ENCODE measurements around the gene ADAMTS3. TPM values are rescaled to one million over a fixed set of nuclear protein-coding genes. Genes with fewer than 3 reads are reported as not detected.

ADAMTS3 gene
- polyA plus RNA-seq, 2 of the 4 experiments (the other 2 are of a cell fraction), result 0.03 TPM; not detected in 1

DNA sequence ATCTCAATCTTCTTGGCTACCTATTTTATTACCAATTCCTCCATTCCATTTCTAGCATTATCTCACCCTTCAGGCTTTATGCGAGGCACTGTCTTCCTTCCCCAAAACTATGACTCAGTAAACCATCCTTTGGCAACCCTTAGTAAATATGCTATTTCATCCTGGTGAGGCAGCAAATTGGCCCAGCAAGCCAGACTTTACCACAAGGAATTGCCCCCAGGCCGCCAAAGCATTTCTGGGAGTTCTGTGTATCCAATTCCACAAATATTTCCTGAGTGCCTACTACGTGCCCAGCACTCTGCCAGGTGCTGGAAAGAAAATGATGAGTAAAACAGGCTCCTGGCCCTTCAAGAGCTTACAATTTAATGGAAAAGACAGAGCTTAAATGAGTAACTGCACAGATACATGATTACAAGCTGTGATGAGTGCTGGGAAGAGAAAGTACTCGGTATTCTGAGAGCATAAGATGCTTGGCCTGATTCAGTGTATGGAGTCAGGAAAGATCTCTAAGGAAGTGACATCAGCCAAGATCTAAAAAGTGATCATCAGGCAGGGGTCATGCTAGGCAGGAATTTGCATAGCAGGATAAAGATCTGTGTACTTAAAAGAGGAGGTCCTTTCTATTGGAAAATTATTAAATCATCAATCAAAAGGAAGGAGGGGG is 193.8 kb downstream of the ADAMTS3 start:
- TF ChIP-seq, protein P1, sequence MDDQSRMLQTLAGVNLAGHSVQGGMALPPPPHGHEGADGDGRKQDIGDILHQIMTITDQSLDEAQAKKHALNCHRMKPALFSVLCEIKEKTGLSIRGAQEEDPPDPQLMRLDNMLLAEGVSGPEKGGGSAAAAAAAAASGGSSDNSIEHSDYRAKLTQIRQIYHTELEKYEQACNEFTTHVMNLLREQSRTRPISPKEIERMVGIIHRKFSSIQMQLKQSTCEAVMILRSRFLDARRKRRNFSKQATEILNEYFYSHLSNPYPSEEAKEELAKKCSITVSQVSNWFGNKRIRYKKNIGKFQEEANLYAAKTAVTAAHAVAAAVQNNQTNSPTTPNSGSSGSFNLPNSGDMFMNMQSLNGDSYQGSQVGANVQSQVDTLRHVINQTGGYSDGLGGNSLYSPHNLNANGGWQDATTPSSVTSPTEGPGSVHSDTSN (IDR thresholded peaks at IDR 0.05), result no peak
- no peak for TF ChIP-seq ZSCAN20 (CRISPR knock-in tag; IDR thresholded peaks at IDR 0.05)
- TF ChIP-seq NPAS2 (CRISPR knock-in tag; IDR thresholded peaks at IDR 0.05; ENCODE audit: borderline replicate concordance), result no peak
- TF ChIP-seq, protein P2, sequence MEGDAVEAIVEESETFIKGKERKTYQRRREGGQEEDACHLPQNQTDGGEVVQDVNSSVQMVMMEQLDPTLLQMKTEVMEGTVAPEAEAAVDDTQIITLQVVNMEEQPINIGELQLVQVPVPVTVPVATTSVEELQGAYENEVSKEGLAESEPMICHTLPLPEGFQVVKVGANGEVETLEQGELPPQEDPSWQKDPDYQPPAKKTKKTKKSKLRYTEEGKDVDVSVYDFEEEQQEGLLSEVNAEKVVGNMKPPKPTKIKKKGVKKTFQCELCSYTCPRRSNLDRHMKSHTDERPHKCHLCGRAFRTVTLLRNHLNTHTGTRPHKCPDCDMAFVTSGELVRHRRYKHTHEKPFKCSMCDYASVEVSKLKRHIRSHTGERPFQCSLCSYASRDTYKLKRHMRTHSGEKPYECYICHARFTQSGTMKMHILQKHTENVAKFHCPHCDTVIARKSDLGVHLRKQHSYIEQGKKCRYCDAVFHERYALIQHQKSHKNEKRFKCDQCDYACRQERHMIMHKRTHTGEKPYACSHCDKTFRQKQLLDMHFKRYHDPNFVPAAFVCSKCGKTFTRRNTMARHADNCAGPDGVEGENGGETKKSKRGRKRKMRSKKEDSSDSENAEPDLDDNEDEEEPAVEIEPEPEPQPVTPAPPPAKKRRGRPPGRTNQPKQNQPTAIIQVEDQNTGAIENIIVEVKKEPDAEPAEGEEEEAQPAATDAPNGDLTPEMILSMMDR (IDR thresholded peaks at IDR 0.05), result no peak
- no peak for TF ChIP-seq POLR2A (IDR thresholded peaks at IDR 0.05; ENCODE audit: low read length)
- no peak for TF ChIP-seq BHLHE40 (IDR thresholded peaks at IDR 0.05; ENCODE audit: low read depth, low read length)
- TF ChIP-seq ZNF302 (CRISPR knock-in tag; IDR thresholded peaks at IDR 0.05), result no peak
- no peak for TF ChIP-seq MAZ (IDR thresholded peaks at IDR 0.05; ENCODE audit: borderline replicate concordance, low read depth, low read length)
- TF ChIP-seq, protein P3, sequence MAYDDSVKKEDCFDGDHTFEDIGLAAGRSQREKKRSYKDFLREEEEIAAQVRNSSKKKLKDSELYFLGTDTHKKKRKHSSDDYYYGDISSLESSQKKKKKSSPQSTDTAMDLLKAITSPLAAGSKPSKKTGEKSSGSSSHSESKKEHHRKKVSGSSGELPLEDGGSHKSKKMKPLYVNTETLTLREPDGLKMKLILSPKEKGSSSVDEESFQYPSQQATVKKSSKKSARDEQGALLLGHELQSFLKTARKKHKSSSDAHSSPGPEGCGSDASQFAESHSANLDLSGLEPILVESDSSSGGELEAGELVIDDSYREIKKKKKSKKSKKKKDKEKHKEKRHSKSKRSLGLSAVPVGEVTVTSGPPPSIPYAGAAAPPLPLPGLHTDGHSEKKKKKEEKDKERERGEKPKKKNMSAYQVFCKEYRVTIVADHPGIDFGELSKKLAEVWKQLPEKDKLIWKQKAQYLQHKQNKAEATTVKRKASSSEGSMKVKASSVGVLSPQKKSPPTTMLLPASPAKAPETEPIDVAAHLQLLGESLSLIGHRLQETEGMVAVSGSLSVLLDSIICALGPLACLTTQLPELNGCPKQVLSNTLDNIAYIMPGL (CRISPR knock-in tag; IDR thresholded peaks at IDR 0.05; ENCODE audit: borderline replicate concordance), result no peak
- WGBS (ENCODE audit: missing lambda C conversion rate), result 19% methylated on average over 4 of the region's 4 CpGs
- DNase-seq (ENCODE audit: low read depth in 1 of 2, low spot score in 1 of 2) (peak in 1 of 2 experiments; percentile 5), FAIRE-seq (no peak), ATAC-seq (no peak)
- Histone ChIP-seq H3K4me3 (no peak overlapping the region), H3K4me1 (no peaks in the 10 kb centered on the region), H3K9me3 (no peaks in the 10 kb centered on the region), H3K27ac (no peak overlapping the region), H3K4me2 (no peak overlapping the region)
- ChIA-PET POLR2A (no interaction called here), CTCF (no interaction called here)

DNA sequence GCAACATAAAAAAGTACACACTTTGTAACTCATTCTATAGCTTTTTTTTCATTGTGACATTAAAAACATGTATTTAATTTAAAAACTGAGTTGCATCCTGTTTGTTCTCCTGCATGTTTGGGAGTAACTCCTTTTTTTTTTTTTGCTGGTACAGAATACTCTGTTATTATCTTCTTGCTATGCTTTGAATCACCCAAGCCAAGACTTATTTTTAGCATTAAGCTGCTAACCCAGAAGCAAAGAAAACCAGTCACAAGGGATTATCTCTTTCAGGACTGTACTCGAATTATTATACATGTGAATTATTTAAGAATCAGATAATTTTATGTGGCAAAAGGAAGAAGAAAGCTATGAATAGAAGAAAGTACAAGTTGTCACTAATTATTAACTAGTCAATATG is 194.9 kb downstream of the ADAMTS3 start:
- Histone ChIP-seq H3K9me3 (no peaks in the 10 kb centered on the region), H3K4me3 (no peak overlapping the region), H3K27ac (no peak overlapping the region), H3K4me1 (no peaks in the 10 kb centered on the region), H3K4me2 (no peak overlapping the region)
- DNase-seq (ENCODE audit: low read depth in 1 of 2, low spot score in 1 of 2) (no peak), FAIRE-seq (no peak), ATAC-seq (no peak)
- WGBS (ENCODE audit: missing lambda C conversion rate), result 27% methylated on average over 1 of the region's 1 CpG
- POLR2A ChIA-PET, result no interaction called here
- TF ChIP-seq ESRRA (IDR thresholded peaks at IDR 0.05; ENCODE audit: borderline replicate concordance, low read length) (no peak), HDAC2 (IDR thresholded peaks at IDR 0.05) (no peak), GATA3 (IDR thresholded peaks at IDR 0.05; ENCODE audit: borderline replicate concordance) (no peak), EHF (CRISPR knock-in tag; IDR thresholded peaks at IDR 0.05) (no peak)
- CTCF ChIA-PET, result no interaction called here

DNA sequence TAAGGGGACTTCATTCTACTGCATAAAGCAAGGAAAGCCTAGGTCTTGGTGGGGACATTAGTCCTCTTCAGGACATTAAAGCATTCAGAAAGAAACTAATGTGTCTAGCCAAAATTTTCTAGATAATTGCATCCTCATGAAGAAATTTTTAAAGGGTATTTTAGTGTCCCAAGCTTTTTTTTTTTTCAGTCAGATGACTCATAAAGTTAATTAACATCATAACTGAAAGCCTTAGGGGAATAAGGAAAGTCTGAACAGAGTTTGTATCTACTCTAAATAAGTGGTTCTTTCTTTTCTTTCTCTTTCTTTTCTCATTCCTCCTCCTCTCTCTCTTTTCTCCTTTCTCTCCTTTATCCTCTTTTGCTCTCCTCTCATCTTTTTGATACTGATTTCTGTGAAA is 202.4 kb downstream of the ADAMTS3 start:
- Histone ChIP-seq H3K27ac (no peak overlapping the region), H3K9me3 (no peaks in the 10 kb centered on the region), H3K4me1 (no peaks in the 10 kb centered on the region), H3K4me2 (no peak overlapping the region), H3K4me3 (no peak overlapping the region)
- ATAC-seq (no peak), DNase-seq (ENCODE audit: low read depth in 1 of 2, low spot score in 1 of 2) (no peak), FAIRE-seq (no peak)
- CTCF ChIA-PET, result no interaction called here
- TF ChIP-seq EHMT2 (IDR thresholded peaks at IDR 0.05; ENCODE audit: low read depth) (no peak), KDM1A (IDR thresholded peaks at IDR 0.05; ENCODE audit: low read depth) (no peak), RAD21 (conservative IDR thresholded peaks at IDR 0.05 in 1 of 2, IDR thresholded peaks at IDR 0.05 in 1 of 2) (no peak), FOXS1 (CRISPR knock-in tag; IDR thresholded peaks at IDR 0.05) (no peak), ZC3H11A (IDR thresholded peaks at IDR 0.05) (no peak), RCOR1 (IDR thresholded peaks at IDR 0.05; ENCODE audit: low read depth, low read length) (no peak), ZFP36 (IDR thresholded peaks at IDR 0.05; ENCODE audit: borderline replicate concordance, partially characterized antibody) (no peak), RFX5 (IDR thresholded peaks at IDR 0.05) (no peak), TP53 (CRISPR knock-in tag; IDR thresholded peaks at IDR 0.05) (no peak), MAFK (IDR thresholded peaks at IDR 0.05; ENCODE audit: partially characterized antibody) (no peak), KDM5A (IDR thresholded peaks at IDR 0.05) (no peak), MAZ (IDR thresholded peaks at IDR 0.05; ENCODE audit: borderline replicate concordance, low read depth, low read length) (no peak), HDAC2 (IDR thresholded peaks at IDR 0.05) (no peak), ZNF302 (CRISPR knock-in tag; IDR thresholded peaks at IDR 0.05) (no peak), NFE2L2 (conservative IDR thresholded peaks at IDR 0.05; ENCODE audit: low read length) (no peak), CHD2 (IDR thresholded peaks at IDR 0.05; ENCODE audit: low read length, partially characterized antibody) (no peak), ZSCAN20 (CRISPR knock-in tag; IDR thresholded peaks at IDR 0.05) (no peak)
- TF ChIP-seq, protein P1 (IDR thresholded peaks at IDR 0.05), result no peak
- TF ChIP-seq, protein P2 (IDR thresholded peaks at IDR 0.05), result no peak
- POLR2A ChIA-PET, result no interaction called here
